HuH-7 (cell line): ENCODE measurements around the gene NMRAL1.

Experiments
- DNase-seq: peaks from one replicate; pipeline ENCODE4 v3.0.0; 2011; ENCODE audit warnings: low spot score

The NMRAL1 gene

GRCh38 chr16:4505356-4506147 lies 31.1 kb upstream of the NMRAL1 start:
- no peak for DNase-seq

- no peak for DNase-seq
Measured at GRCh38 chr16:4501071-4501478, 26.6 kb upstream of the NMRAL1 start.

DNA sequence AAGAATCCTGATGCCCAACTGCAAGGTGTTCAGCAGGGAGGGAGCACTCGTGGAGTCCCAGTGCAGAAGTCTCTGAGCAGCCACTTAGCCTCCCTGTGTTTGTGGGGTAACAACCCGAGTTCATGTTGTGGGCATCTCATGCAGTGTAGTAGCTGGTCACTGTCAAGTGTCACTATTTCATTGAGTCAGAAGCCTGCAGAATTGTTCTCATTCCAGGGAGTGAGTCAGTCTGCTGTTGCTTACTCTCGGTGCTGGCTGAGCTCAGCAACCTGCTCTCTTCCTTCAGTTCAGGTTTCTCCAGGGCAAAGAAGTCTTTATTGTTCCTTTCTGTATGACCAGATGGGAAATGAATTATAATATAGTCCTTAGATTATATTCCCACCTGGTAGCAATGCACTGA lies 25.8 kb upstream of the NMRAL1 start:
- DNase-seq: no peak

- DNase-seq: no peak
Measured at GRCh38 chr16:4499196-4499555, 24.8 kb upstream of the NMRAL1 start.

GRCh38 chr16:4498546-4499195 lies 24.2 kb upstream of the NMRAL1 start:
- no peak for DNase-seq

GRCh38 chr16:4496305-4496704 lies 21.9 kb upstream of the NMRAL1 start:
- no peak for DNase-seq

- no peak for DNase-seq
Measured at GRCh38 chr16:4495766-4496165, 21.3 kb upstream of the NMRAL1 start.

DNA sequence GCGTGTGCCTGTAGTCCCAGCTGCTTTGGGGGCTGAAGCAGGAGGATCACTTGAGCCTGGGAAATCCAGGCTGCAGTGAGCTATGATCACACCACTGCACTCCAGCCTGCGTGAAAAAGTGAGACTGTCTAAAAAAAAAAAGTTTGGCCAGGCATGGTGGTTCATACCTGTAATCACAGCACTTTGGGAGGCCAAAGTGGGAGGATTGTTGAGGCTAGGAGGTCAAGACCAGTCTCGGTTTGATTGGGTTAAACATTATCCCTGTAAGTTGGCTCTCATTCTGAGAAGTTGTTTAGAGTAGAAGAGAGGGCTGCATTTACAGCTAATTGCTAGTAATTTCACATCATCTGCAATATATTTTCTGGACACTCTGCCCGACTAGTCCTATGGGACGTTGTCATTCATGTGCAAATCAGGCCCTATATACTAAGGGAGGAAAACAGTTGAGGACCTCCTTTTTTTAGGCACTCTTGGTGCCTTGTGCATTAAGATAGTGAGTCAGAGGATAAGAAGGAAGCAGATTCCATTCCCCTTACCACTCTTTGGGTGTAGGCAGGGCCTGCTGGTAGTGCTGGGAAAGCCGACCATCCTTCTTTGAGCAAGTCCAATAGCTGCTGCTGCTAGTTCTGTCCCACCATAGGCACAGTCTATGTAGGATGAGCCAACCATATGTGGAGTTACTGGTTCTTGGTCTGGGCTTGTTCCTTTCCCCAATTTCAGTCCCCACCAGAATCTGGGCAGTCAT lies 20.5 kb upstream of the NMRAL1 start:
- DNase-seq: no peak

DNA sequence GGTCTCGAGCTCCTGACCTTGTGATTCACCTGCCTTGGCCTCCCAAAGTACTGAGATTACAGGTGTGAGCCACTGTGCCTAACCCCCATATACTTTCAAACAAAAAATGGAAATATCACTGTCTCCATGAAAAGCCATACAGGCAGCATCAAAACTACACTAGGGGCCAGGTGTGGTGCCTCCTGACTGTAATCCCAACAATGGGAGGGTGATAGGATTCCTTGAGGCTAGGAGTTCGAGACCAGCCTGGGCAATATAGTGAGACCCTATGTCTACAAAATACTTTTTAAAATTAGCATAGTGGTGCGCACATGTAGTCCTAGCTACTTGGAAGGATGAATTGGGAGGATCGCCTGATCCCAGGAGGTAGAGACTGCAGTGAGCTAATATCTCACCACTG lies 17.5 kb upstream of the NMRAL1 start:
- DNase-seq: no peak

- DNase-seq: no peak
Measured at GRCh38 chr16:4489030-4489429, 14.6 kb upstream of the NMRAL1 start.

GRCh38 chr16:4488499-4488967 lies 14.1 kb upstream of the NMRAL1 start:
- DNase-seq: no peak

DNA sequence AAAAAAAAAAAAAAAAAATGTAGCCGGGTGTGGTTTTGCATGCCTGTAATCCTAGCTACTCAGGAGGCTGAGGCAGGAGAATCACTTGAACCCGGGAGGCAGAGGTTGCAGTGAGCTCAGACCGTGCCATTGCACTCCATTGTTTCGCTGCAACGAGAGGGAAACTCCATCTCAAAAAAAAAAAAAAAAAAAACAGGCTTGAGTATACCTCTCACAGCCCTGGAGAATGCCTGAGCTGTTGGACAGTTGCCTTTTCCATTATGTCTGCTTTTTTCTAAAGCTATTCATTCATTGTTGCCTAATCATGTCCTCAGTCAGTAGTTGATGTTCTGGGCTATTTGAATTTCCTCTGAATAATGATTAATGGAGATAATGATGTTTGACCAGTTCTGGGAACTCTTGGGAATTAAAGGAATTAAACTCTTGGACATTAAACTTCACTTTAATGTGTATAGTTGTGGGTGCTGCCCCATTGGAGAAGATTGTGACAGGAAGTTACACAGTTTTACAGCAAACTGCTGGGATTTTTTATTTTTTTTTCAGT lies 13.6 kb upstream of the NMRAL1 start:
- no peak for DNase-seq

DNA sequence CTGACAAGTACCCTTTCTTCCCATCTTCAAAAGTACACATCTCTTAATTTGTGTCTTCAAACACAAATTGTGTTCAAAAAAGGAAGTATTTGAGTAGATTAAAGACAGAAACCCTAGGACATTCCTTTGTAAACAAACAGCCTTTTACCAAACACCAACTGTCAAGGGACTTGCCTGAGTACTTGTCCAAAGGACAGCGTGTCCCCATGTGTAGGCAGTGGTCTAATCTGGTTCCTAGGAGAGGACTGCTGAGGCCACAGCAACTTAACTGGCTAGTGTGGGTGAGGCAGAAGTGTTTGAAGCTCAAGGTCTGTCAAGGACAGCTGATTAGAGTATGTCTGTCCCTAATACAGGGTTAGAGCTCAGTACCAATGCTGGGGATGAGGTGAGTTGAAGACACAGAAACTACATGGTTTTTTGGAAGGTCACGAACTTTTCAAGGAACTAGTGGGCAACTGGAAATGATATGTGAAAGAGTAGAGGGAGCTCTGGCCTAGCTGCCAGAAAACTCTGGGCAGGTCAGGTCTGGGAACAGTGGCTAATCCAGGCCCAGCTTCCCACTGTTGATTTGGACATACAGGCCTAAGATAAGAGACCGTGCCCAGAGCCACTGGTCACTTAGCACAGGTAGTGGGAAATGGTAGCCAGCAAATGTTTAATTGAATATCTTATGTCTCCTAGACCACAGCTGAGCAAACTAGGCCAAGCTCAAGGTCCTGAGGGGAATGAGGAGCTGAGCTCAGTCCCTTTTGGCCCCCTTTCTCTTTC lies 11.9 kb upstream of the NMRAL1 start:
- DNase-seq: no peak

DNA sequence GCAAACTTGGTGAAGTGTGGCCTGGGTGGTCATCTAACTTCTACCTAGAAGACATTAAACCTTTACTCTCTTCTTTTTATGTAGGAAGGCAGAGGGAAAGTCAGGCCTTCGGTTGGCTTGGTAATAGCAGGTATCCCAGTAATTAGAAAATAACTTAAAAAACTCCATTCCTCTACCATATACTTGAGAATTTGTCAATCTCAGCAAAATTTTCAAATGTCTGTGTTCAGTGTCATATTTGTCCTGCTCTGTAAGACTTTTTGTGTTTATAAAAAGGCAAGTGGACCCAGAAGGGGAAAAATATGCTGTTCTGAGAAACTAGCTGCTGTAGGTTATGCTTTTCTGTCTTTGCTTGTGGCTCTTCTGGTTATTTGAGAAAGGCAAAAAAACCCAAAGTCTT lies 7.5 kb upstream of the NMRAL1 start:
- DNase-seq: no peak

DNA sequence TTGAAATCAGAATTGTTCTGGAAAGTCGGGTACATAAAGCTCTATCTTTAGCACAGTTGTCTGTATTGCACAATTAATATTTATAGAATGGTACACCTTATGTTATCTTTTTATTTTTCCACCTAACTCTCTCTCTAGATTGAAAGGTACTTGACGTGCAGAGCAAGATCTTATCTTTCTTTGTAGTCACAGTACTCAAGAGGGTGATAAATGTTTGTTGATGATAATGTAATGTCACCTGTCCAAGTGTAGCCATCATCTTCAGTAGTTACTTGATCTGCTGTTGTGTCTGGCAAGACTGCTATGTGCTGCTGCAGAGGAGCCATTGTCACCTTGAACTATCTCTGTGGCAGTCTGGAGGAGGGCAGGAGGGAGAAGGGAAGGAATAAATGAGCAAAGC lies 7.1 kb upstream of the NMRAL1 start:
- DNase-seq: no peak

DNA sequence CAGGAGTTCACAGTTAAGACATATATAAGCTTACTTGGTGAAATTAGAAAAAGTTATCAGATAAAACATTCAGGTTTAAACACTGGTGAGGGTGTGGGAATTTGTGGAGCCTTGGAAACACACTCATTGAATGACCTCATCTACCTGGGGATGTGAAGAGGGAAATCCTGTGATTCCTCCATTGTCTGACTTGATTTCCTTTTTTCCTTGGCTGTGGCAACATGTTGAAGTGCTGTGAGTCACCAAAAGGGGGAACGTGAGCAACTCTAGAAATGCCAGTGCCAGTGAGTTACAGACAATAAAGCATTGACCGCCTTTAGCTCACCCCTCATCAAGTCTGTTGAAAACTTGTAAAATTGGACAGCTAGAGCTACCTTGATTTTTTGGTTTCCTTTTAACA lies 3.5 kb upstream of the NMRAL1 start:
- DNase-seq: no peak

- peak; percentile 90 for DNase-seq
Measured at GRCh38 chr16:4475880-4476788, 1.7 kb upstream of the NMRAL1 start, which contains the start of gene HMOX2. TSS of gene HMOX2 (plus strand) at chr16:4476398. CDS start at chr16:4505525, 29,127 bp downstream.

DNA sequence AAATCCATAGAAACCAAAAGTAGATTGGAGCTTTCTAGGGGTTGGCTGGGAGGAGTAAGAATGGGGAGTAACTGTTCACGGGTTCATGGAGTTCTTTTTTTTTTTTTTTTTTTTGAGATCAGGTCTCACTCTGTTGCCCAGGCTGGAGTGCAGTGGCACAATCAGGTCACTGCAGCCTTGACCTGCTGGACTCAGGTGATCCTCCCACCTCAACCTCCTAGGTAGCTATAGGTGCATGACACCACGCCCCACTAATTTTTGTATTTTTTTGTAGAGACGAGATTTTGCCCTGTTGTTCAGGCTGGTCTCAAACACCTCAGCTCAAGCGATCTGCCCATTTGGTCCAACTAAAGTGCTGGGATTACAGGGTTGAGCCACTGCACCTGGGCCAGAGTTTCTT lies 1.5 kb downstream of the NMRAL1 start:
- no peak for DNase-seq

GRCh38 chr16:4471869-4472268 lies 2.6 kb downstream of the NMRAL1 start:
- no peak for DNase-seq

- DNase-seq: no peak
Measured at GRCh38 chr16:4468972-4469371, 5.5 kb downstream of the NMRAL1 start.

DNA sequence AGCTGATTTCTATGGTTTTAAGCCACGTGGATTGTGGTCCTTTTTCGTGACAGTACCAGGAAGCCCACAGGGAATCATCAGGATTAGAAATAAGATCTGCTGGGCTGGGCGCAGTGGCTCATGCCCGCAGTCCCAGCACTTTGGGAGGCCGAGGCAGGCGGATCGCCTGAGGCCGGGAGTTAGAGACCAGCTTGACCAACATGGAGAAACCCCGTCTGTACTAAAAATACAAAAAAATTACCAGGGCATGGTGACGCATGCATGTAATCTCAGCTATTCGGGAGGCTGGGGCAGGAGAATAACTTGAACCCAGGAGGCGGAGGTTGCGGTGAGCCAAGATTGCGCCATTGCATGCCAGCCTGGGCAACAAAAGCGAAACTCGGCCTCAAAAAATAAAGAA lies 6.5 kb downstream of the NMRAL1 start:
- no peak for DNase-seq
